Natural killer cell treated with Interleukin-12 subunit alpha and Interleukin-12 subunit beta and Interleukin-15 and Interleukin-18, amount 100 ng/mL, for 72 hours (primary cell): ENCODE data around the gene PXN. TPM values are rescaled to one million over a fixed set of nuclear protein-coding genes. Genes with fewer than 3 reads are reported as not detected.

Experiments
- ATAC-seq, 2 donors: fragments of 150-1000 bp; cut with Tn5 transposase in 1 of 2; sonication (Bioruptor Pico), chemical (Tn5 transposase) in 1 of 2; 2 replicates each; pipeline ENCODE4 v1.10.0; 2021
- DNase-seq: peaks from one replicate; pipeline ENCODE4 v3.0.0; 2022; ENCODE audit warnings: low spot score
- H3K27ac Mint-ChIP-seq, 2 donors: 1 replicate in 1 of 2; 2 replicates in 1 of 2; pipeline ENCODE4 v1.8.0; 2022; ENCODE audit warnings: mixed read lengths in 2 of 2, mild to moderate bottlenecking in 1 of 2, moderate library complexity in 1 of 2
- H3K27me3 Mint-ChIP-seq, 2 donors: 1 replicate in 1 of 2; 2 replicates in 1 of 2; pipeline ENCODE4 v1.8.0; 2022; ENCODE audit warnings: mixed read lengths in 2 of 2
- H3K36me3 Mint-ChIP-seq: one replicate; pipeline ENCODE4 v1.8.0; 2022; ENCODE audit warnings: mixed read lengths
- H3K4me1 Mint-ChIP-seq, 2 donors: 1 replicate in 1 of 2; 2 replicates in 1 of 2; pipeline ENCODE4 v1.8.0; 2022; ENCODE audit warnings: low read depth in 2 of 2, mixed read lengths in 2 of 2, mild to moderate bottlenecking in 1 of 2
- H3K4me3 Mint-ChIP-seq: one replicate; pipeline ENCODE4 v1.8.0; 2022; ENCODE audit warnings: mixed read lengths
- H3K9me3 Mint-ChIP-seq: 2 replicates; pipeline ENCODE4 v1.8.0; 2022; ENCODE audit warnings: mixed read lengths
- total RNA-seq, 2 donors: library from RNA; stranded (reverse); gene quantifications; one replicate each; pipeline ENCODE4 v1.2.3, GENCODE V29; 2022

PXN gene
- total RNA-seq, 2 donors from 2014 or later: 133 to 160 TPM

GRCh38 chr12:120162763-120163162, 102.8 kb downstream of the PXN start:
- DNase-seq (no peak), ATAC-seq (no peak)
- H3K9me3 Mint-ChIP-seq: no peaks in the 10 kb centered on the region
- H3K4me1 Mint-ChIP-seq: peaks cover 0 to 5% of the 10 kb centered on the region in 2 donors
- H3K36me3 Mint-ChIP-seq: peaks cover 15% of the 10 kb centered on the region
- H3K4me3 Mint-ChIP-seq: no peak overlapping the region
- H3K27ac Mint-ChIP-seq: no peak overlapping the region
- no peaks in the 10 kb centered on the region for H3K27me3 Mint-ChIP-seq

GRCh38 chr12:120161852-120162251, 103.7 kb downstream of the PXN start:
- DNase-seq (no peak), ATAC-seq (no peak)
- Mint-ChIP-seq H3K27ac (no peak overlapping the region), H3K27me3 (no peaks in the 10 kb centered on the region), H3K4me3 (no peak overlapping the region), H3K36me3 (peaks cover 22% of the 10 kb centered on the region), H3K4me1 (peaks cover 3 to 5% of the 10 kb centered on the region in 2 donors), H3K9me3 (no peaks in the 10 kb centered on the region)

Other genes with a start within 250 kb of the PXN start
- 10 to 100 TPM; 85.2 to 94.1 TPM for gene RAB35, start 149.0 kb downstream of the PXN start, total RNA-seq
- 100 to 1,000 TPM; 126 to 311 TPM for gene GCN1, start 71.0 kb downstream of the PXN start, total RNA-seq
- gene RPLP0, start 64.6 kb downstream of the PXN start, total RNA-seq: 1,000 to 10,000 TPM; 1,757 to 2,186 TPM
- 1,000 to 10,000 TPM; 6,345 to 8,722 TPM for gene RNU4-2, start 26.2 kb upstream of the PXN start, total RNA-seq
- 1,000 to 10,000 TPM; 1,386 to 2,161 TPM for gene RNU4-1, start 27.5 kb upstream of the PXN start, total RNA-seq
- gene SIRT4, start 36.6 kb upstream of the PXN start, total RNA-seq: 1 to 10 TPM; 2.4 to 2.6 TPM
- not detected for gene PLA2G1B, start 62.0 kb upstream of the PXN start, total RNA-seq
- not detected for gene MSI1, start 103.4 kb upstream of the PXN start, total RNA-seq
- gene COX6A1, start 172.4 kb upstream of the PXN start, total RNA-seq: 100 to 1,000 TPM; 320 to 343 TPM
- gene TRIAP1, start 180.7 kb upstream of the PXN start, total RNA-seq: 10 to 100 TPM; 28.9 to 36.2 TPM
- gene GATC, start 180.7 kb upstream of the PXN start, total RNA-seq: 10 to 100 TPM; 28.2 to 31.8 TPM
- 100 to 1,000 TPM; 246 to 331 TPM for gene SRSF9, start 204.0 kb upstream of the PXN start, total RNA-seq
- 100 to 1,000 TPM; 207 to 267 TPM for gene DYNLL1, start 230.4 kb upstream of the PXN start, total RNA-seq